Hematopoietic multipotent progenitor cell treated with erythropoietin and hydrocortisone succinate and interleukin-3 and kit ligand, for 17 days (in vitro differentiated cells): ENCODE results near the gene CACNA1C.

ENCODE experiments used
- DNase-seq: peaks from one replicate; pipeline ENCODE4 v3.0.0-alpha.2; 2015; ENCODE audit warnings: low spot score

CACNA1C gene

GRCh38 chr12:2256915-2257314 is 204.1 kb downstream of the CACNA1C start:
- no peak for DNase-seq

DNA sequence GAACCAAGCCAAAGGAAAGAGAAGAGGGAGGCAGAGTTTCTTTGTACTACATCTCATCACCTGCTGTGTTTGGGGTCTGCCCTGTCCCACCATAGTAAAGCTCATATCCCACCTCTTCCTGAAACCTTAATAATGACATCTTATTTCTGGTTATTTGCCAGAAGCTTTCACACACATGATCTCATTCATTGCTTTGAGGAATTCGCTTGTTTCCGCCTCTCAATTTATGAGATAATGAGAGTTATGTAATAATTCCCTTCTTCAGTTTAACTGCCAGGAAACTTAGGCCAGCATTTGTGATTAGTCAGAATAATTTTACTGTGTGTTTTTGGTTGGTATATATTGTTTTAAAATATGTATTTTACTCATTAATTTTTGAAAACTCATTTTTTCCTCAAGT is 205.2 kb downstream of the CACNA1C start:
- DNase-seq, result no peak

GRCh38 chr12:2259369-2259768 is 206.6 kb downstream of the CACNA1C start:
- DNase-seq, result no peak

DNA sequence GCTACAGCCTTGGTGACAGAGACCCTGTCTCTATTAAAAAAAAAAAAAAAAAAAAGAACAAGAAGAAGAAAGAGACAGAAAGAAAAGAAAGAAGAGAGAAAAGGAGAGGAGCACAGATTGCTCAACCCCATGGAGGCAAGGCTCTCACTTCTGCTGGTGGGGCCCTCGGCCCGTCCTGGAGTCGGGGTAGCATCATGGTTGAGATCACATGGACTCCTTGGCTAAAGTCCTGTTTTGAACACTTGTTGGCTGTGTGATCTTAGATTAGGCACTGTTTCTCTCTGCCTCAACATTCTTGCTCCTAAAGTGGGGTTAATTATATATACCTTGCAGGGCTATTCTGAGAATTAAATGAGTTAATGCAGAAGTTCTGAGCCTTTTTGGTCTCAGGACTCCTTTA is 207.7 kb downstream of the CACNA1C start:
- no peak for DNase-seq

DNA sequence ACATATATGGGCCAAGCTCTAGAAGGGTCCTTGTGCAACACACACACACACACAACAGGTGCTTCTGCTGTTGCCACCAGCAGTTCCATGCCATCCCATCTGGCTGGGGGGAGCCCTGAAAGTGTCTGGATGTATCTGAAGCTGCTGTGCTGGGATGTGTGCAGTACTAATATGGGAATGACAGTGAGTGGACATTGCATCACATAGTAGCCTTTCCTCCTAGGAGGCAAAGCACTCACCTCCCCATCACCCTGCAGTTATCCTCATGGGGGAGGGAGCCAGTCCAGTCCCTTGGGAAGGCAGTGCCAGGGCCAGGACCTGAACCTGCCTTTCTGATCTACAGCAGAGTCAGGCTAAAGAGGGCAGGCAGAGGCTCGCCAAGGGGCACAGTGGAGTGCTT is 208.9 kb downstream of the CACNA1C start:
- DNase-seq, result no peak

- DNase-seq, result no peak
Measured at GRCh38 chr12:2262449-2262848, 209.7 kb downstream of the CACNA1C start.

GRCh38 chr12:2263901-2264300 is 211.1 kb downstream of the CACNA1C start:
- DNase-seq, result no peak

DNA sequence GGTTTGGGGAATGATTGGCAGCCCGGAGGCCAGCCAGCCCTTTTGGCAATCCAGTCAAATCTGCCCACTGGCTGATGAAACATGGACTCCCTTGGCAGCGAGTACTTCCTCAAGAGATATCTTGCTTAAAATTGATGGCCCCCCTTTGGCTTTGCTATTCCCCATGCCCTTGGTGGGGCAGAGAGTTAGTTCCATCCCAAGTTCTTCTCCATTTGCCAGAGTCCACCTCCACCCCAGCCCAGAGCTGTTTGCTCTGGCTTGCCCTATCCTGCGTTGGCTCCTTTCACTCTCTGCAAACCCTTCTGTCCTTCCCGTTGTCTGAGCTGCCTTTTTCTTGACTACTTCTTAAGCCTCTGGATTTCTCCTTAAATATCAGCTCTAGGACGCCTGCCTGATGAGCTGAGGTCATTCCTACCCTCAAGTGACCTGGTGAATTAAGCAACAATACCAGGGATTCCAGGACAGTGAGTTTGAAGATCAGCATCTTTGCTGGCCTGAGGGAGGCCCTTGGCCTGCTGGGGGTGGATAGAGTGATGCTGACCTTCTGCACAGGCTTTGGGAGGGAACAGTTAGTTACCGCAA is 212.0 kb downstream of the CACNA1C start:
- no peak for DNase-seq

GRCh38 chr12:2265461-2266167 is 212.8 kb downstream of the CACNA1C start:
- no peak for DNase-seq

DNA sequence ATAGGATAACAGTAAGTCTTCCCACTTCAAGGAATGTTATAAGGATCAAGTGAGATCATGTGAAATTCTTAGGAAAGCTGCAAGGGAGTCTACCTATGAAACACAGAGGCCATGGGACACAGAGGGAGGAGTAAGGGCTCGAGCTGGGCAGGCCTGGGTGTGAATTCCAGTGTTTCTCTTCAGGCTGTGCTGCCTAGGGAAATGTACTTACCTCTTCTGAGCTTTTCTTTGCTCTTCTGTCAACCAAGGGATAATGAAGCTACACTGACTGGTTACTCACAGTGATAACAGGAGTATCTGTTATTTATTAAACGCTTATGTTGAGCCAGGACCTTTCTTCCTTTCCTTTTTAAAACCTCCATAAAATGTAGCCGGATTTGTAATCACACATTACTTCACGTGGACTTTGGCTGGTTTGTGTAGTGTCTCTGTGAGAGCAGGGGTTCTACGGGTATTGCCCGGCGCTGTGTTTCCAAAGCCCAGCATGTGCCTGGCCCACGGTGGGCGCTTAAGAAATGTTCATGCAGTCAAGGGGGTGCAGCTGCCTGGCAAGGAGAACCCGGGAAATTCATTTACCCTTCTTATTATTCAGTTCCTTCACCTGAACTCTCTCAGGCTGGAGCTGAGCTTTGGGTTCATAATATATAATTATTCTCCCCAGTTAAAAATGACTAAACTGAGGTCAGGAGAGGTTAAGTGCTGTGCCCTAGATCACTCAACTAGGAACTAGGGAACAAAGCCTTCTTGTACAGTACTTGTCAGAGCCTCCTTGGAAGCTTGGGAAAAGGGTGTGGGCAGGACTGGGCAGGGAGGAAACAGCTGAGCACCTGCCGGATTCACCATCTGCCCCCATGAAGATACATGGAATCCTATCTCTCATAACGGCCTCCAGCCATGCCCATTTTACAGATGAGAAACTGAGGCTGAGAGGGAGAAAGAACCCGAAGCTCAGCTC is 214.2 kb downstream of the CACNA1C start:
- no peak for DNase-seq

GRCh38 chr12:2267703-2268470 is 215.1 kb downstream of the CACNA1C start:
- no peak for DNase-seq

DNA sequence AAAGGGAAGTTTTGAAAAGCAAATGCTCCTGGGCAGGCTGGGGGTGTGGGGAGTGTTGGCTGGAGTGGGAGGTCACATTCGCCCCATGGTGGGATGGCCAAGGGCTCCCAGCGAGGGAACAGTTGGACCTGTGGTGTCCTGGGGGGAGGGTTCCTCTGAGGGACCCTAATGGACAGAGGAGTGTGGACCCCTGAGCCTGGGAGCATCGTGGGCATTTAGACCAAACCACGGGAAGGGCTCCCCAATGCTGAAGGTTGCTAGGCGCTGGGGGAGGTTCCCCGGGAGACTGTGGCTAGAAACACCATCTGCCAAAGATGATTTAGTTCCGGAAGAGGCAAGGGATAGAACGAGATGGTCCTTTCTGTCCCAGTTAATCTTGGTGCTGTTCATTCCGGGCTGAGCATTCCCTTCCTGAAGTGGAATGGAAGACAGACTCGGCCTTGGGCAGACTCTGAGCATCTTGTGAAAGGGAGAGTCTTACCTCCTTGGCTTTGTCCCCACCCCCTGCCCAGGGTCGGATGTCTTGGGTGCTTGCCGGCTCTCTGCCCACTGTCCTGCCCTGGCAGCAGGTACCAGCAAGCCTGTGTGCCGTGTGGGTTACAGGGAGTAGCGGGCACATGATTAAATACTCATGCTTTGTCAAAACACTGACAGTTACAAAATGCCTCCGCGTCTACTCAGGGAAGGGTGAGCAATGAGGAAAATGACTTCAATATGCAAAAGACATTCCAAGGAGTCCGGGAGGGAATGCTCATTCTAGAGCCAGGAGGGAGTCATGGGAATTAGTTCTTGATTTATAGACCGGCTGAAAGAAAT is 215.9 kb downstream of the CACNA1C start:
- DNase-seq, result no peak

DNA sequence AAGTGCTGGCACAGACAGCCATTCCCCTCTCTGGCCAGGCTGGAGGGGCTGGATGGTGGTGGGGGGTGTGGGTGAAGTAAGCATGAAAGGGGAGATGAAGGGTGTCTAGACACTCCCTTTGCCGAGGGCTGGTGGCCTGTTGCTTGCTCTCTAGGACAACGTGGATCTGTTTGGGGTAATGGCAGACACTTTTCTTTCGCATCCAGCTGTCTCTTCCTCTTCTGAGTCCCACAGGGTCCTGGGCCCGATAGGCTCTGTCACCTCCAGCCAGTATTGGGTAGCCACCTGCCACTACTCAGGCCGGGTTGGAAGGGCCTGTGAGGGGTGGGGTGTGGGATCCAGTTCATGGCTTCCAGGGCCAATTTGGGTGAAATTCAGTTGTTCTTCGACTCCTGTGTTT is 218.1 kb downstream of the CACNA1C start:
- no peak for DNase-seq

GRCh38 chr12:2271961-2272360 is 219.2 kb downstream of the CACNA1C start:
- DNase-seq, result no peak

DNA sequence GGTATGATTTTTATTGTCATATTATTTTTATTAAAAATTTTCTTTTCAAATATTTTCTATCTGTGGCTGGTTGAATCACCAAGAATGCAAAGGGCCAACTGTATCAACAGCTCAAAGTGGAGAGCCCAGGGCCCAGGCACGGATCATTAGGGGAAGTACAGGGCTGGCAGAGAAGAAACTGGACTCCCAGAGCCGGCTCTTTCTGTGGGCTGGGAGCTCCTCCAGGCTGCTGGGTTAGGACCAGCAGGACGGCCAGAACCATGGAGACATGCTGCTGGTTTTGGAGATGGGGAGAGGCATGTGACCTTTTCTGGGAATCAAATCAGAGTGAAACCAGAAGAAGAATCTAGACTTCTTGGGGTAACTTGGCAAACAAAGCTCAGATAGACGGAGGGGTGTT is 220.5 kb downstream of the CACNA1C start:
- DNase-seq, result no peak

DNA sequence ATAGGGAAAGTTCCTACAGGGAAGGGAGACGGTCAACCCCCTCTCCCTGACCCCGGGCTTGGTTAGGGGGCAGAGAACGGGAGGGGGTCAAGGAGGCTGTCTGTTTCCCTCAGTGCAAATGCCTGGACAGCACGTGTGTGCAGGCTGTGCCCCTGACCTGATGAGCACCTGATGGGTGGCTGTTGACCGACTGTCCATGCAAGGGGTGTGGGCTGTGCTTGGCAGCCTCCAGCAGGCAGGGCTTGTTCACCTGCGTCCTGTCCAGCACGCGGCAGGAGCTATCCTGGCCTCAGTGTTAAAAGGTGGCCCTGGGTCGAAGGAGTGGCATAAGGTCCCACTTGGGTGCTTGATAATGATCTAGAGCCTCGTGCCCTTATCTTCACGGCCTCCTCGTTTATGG is 221.0 kb downstream of the CACNA1C start:
- no peak for DNase-seq

- DNase-seq, result no peak
Measured at GRCh38 chr12:2274733-2275132, 221.9 kb downstream of the CACNA1C start.

GRCh38 chr12:2276288-2277033 is 223.7 kb downstream of the CACNA1C start:
- DNase-seq, result no peak

DNA sequence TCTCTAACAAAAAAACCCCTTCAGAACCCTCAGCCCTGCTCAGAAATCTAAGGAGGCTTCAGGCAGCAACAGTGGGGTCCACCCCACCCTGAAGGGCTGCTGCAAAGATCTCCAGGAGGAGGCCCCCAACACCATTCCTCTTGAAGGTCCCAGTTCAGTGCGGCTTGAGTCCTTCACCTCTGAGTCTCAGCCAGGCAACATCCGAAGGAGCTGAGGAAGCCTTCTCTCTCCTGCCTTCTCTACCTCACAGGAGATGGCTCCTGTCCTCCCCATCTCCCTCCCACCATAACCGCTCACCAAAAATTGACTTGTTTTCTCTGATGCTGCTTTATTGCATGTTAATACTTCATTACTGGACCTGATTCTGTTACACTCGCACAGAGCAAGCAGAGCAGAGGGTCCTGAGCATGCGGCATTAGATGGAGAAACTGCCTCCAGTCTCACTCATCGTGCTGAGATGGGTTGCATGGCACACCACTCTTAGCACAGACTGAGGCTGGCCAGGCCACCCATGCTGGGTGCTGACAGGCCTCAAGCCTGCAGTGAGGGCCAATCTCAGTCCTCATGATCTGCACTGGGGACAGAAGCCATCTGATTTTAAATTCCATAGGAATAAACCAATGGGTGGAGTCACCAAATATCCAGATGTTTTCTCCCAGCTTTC is 224.8 kb downstream of the CACNA1C start:
- DNase-seq, result no peak

DNA sequence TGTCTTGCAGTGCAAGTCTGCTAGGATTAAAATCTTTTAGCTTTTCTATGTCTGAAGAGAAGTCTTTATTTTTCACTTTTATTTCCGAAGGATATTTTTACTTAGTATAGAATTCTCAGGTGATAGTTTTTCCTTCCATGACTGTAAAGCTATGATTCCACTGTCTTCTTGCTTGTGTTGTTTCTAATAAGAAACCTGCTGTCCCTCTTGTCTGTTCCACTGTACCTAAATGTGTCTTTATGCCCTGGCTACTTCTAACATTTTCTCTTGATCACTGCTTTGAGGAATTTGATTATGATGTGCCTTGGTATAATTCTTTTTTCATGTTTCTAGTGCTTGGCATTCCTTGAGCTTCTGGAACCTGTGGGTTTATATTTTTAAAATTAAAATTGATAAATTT is 228.7 kb downstream of the CACNA1C start:
- no peak for DNase-seq
